Measurements from ENCODE around the gene ACAP3.

DNA sequence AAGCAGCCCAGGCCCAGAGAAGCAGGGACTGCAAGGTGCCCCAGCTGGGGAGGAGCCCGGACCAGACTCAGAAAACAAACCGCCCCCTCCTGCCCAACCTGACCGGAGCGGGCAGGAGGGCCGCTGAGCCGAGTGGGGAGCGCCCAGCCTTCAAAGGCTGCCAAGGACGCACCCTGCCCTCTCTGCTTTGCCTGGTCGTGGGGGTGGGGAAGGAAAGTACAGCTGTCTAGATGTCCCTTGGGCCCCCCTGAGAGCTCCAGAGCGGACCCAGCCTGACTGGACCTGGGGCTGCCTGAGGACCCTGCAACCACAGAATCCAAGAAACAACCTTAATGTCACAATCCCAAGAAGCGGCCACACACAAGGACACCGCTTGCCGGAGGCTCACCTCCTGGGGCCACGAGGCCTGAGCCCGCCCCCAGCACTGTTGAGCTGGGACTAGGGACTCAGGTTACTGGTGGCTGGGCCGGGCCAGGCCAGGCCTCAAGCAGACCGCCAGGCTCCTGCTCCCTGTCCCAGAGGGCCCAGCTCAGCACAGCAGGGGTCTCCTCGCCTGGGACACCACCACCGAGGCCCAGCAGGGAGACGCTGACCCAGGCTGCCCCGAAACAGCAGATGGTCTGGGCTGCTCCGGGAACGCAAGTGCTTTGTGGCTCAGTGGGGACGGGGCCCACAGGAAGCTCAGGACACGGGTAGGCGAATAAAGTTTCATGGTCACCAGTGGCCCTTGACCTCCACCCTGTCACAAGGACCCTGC lies 40.1 kb upstream of the ACAP3 start:
- TF ChIP-seq, protein P1, sequence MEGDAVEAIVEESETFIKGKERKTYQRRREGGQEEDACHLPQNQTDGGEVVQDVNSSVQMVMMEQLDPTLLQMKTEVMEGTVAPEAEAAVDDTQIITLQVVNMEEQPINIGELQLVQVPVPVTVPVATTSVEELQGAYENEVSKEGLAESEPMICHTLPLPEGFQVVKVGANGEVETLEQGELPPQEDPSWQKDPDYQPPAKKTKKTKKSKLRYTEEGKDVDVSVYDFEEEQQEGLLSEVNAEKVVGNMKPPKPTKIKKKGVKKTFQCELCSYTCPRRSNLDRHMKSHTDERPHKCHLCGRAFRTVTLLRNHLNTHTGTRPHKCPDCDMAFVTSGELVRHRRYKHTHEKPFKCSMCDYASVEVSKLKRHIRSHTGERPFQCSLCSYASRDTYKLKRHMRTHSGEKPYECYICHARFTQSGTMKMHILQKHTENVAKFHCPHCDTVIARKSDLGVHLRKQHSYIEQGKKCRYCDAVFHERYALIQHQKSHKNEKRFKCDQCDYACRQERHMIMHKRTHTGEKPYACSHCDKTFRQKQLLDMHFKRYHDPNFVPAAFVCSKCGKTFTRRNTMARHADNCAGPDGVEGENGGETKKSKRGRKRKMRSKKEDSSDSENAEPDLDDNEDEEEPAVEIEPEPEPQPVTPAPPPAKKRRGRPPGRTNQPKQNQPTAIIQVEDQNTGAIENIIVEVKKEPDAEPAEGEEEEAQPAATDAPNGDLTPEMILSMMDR (IDR thresholded peaks at IDR 0.05) = no peak
- TF ChIP-seq EP300 (IDR thresholded peaks at IDR 0.05) = no peak

Measured in sigmoid colon (tissue), 4 donors.